OCI-LY1 (cell line): ENCODE results near the gene HLA-DMA.
A peak's percentile ranks its signal among the peaks of the same experiment; 100 is the strongest.

Experiments used
- H2AFZ ChIP-seq: fragments of 200-600 bp; sonication (generic), shearing (Covaris generic); 2 replicates; pipeline ENCODE4 v1.6.0; 2014; ENCODE audit warnings: antibody characterized with exemption, mild to moderate bottlenecking, low read length
- H3F3A ChIP-seq: fragments of 200-600 bp; sonication (generic), shearing (Covaris generic); 2 replicates; pipeline ENCODE4 v1.6.0; 2014; ENCODE audit warnings: mild to moderate bottlenecking, antibody characterized with exemption, low read length, moderate library complexity; ENCODE audit not compliant: insufficient read depth
- H3K27ac ChIP-seq: fragments of 200-600 bp; sonication (generic); 2 replicates; pipeline ENCODE4 v1.5.1; 2014; ENCODE audit warnings: low read length, mixed run types, mild to moderate bottlenecking, low read depth; ENCODE audit not compliant: poor library complexity, severe bottlenecking
- H3K27me3 ChIP-seq: fragments of 200-600 bp; sonication (generic); 2 replicates; pipeline ENCODE4 v1.6.0; 2014; ENCODE audit warnings: antibody characterized with exemption, mild to moderate bottlenecking, low read length, moderate library complexity; ENCODE audit not compliant: insufficient read depth
- H3K36me3 ChIP-seq: fragments of 200-600 bp; sonication (generic); 2 replicates; pipeline ENCODE4 v1.6.1; 2014; ENCODE audit warnings: mild to moderate bottlenecking, antibody characterized with exemption, low read length, moderate library complexity, mixed read lengths; ENCODE audit not compliant: insufficient read depth
- H3K4me1 ChIP-seq: fragments of 200-600 bp; sonication (generic); 2 replicates; pipeline ENCODE4 v1.5.1; 2014; ENCODE audit warnings: mild to moderate bottlenecking, low read length, moderate library complexity; ENCODE audit not compliant: insufficient read depth, severe bottlenecking
- H3K4me2 ChIP-seq: fragments of 200-600 bp; sonication (generic), shearing (Covaris generic); 2 replicates; pipeline ENCODE4 v1.6.1; 2014; ENCODE audit warnings: low read length
- H3K4me3 ChIP-seq: fragments of 200-600 bp; sonication (generic); 2 replicates; pipeline ENCODE4 v1.5.1; 2014; ENCODE audit warnings: low read length, low read depth, mild to moderate bottlenecking, mixed read lengths; ENCODE audit not compliant: poor library complexity, severe bottlenecking
- H3K79me2 ChIP-seq: fragments of 200-600 bp; shearing (Covaris generic); 2 replicates; pipeline ENCODE4 v1.6.1; 2016; ENCODE audit warnings: mixed run types, low read length, mixed read lengths; ENCODE audit not compliant: insufficient read depth
- H3K9ac ChIP-seq: fragments of 200-600 bp; sonication (generic), shearing (Covaris generic); 2 replicates; pipeline ENCODE4 v1.6.1; 2014; ENCODE audit warnings: mild to moderate bottlenecking, low read length, mixed read lengths
- H3K9me2 ChIP-seq: fragments of 200-600 bp; sonication (generic), shearing (Covaris generic); 2 replicates; pipeline ENCODE4 v1.6.1; 2014; ENCODE audit warnings: low read depth, mild to moderate bottlenecking, low read length, mixed read lengths
- H3K9me3 ChIP-seq: fragments of 200-600 bp; shearing (Covaris generic); 2 replicates; pipeline ENCODE4 v1.6.1; 2014; ENCODE audit warnings: low read length, mixed read lengths
- H4K20me1 ChIP-seq: fragments of 200-600 bp; sonication (generic), shearing (Covaris generic); 2 replicates; pipeline ENCODE4 v1.6.0; 2016; ENCODE audit warnings: mild to moderate bottlenecking, low read length; ENCODE audit not compliant: insufficient read depth
- EZH2 ChIP-seq: fragments of 200-600 bp; sonication (generic), shearing (Covaris generic); IDR thresholded peaks from 2 replicates; pipeline ENCODE4 v1.8.0; 2017; ENCODE audit warnings: borderline replicate concordance, mixed run types, mild to moderate bottlenecking, antibody characterized with exemption, low read length, moderate library complexity, mixed read lengths
- TF ChIP-seq, protein P1 (sequence below): fragments of 200-600 bp; sonication (generic), shearing (Covaris generic); IDR thresholded peaks from 2 replicates; pipeline ENCODE4 v1.5.1; 2017; ENCODE audit warnings: mild to moderate bottlenecking, antibody characterized with exemption, low read length, moderate library complexity, mixed read lengths

Gene HLA-DMA

DNA sequence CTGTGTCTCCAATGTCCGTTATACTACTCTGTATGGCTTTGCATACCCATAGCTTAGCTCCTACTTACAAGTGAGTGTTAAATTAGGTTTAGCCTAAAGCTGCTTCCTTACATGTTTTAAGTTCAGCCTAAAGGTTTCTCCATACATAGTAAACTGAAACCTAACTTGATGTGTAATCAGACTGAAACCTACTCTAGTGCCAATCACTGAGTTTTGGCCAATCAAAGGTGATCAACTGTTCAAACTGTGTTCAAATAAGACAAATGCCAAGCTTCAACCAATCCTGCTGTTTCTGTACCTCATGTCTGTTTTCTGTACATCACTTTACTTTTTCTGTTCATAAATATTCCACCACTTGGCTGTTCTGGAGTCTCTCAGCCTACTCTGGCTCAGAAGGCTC, 36.5 kb upstream of the HLA-DMA start:
- no peaks in the 10 kb centered on the region; the same call in 1 of the 2 replicates for H3K36me3 ChIP-seq
- H3K9me3 ChIP-seq = no peaks in the 10 kb centered on the region
- H2AFZ ChIP-seq = no peak overlapping the region
- peaks cover 2% of the 10 kb centered on the region for H3F3A ChIP-seq
- no peak overlapping the region for H3K9ac ChIP-seq
- H3K4me3 ChIP-seq = no peak overlapping the region
- no peaks in the 10 kb centered on the region for H3K9me2 ChIP-seq
- no peaks in the 10 kb centered on the region; the same call in 1 of the 2 replicates for H3K27me3 ChIP-seq
- H3K4me1 ChIP-seq = peaks cover 3% of the 10 kb centered on the region
- no peaks in the 10 kb centered on the region for H3K79me2 ChIP-seq
- H3K27ac ChIP-seq = no peak overlapping the region
- H4K20me1 ChIP-seq = no peaks in the 10 kb centered on the region
- TF ChIP-seq, protein P1, sequence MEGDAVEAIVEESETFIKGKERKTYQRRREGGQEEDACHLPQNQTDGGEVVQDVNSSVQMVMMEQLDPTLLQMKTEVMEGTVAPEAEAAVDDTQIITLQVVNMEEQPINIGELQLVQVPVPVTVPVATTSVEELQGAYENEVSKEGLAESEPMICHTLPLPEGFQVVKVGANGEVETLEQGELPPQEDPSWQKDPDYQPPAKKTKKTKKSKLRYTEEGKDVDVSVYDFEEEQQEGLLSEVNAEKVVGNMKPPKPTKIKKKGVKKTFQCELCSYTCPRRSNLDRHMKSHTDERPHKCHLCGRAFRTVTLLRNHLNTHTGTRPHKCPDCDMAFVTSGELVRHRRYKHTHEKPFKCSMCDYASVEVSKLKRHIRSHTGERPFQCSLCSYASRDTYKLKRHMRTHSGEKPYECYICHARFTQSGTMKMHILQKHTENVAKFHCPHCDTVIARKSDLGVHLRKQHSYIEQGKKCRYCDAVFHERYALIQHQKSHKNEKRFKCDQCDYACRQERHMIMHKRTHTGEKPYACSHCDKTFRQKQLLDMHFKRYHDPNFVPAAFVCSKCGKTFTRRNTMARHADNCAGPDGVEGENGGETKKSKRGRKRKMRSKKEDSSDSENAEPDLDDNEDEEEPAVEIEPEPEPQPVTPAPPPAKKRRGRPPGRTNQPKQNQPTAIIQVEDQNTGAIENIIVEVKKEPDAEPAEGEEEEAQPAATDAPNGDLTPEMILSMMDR = no peak
- TF ChIP-seq EZH2 = no peak
- H3K4me2 ChIP-seq = no peak overlapping the region

DNA sequence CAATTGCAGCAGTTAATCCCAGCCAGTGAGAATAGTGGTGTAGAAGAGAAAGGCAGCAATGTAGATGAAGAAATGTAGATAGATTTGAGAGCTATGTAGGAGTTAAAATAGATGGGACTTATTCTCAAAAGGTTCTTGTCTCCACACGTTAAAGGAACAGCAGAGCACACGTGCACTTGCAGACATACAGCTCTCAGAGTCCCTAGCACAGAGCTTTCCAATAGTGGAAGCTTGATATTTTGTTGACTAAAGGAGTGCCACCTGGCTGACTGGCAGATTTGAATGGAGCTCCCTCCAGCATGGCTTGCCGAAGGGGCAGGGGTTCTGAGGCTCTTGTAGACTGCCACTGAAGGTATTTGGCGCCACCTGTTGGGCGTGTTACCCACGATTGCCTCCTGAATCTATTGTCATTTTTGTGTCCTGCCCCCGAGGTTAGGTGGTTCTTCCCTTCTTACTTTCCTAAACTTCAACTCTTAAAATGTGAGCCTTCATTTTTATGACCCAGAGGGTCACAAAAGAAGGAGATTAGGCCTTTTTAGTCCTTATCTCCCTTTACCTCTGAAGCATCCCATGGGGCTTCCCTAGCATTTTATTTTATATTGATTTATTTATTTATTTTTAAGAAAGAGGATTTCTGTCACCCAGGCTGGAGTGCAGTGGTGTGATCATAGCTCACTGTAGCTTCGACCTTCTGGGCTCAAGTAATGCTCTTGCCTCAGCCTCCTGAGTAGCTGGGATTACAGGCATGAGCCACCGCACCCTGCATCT, 31.9 kb upstream of the HLA-DMA start:
- Histone ChIP-seq H3K4me1 (peaks cover 4% of the 10 kb centered on the region), H2AFZ (no peak overlapping the region), H3K4me3 (no peak overlapping the region), H3K27me3 (no peaks in the 10 kb centered on the region), H4K20me1 (no peaks in the 10 kb centered on the region), H3K79me2 (no peaks in the 10 kb centered on the region), H3K4me2 (no peak overlapping the region), H3K9ac (no peak overlapping the region), H3F3A (peaks cover 41% of the 10 kb centered on the region), H3K9me3 (no peaks in the 10 kb centered on the region), H3K9me2 (no peaks in the 10 kb centered on the region), H3K27ac (peak overlapping the region; percentile 75), H3K36me3 (peaks cover 38% of the 10 kb centered on the region)
- TF ChIP-seq EZH2 = no peak
- TF ChIP-seq, protein P1 = peak; percentile 91

DNA sequence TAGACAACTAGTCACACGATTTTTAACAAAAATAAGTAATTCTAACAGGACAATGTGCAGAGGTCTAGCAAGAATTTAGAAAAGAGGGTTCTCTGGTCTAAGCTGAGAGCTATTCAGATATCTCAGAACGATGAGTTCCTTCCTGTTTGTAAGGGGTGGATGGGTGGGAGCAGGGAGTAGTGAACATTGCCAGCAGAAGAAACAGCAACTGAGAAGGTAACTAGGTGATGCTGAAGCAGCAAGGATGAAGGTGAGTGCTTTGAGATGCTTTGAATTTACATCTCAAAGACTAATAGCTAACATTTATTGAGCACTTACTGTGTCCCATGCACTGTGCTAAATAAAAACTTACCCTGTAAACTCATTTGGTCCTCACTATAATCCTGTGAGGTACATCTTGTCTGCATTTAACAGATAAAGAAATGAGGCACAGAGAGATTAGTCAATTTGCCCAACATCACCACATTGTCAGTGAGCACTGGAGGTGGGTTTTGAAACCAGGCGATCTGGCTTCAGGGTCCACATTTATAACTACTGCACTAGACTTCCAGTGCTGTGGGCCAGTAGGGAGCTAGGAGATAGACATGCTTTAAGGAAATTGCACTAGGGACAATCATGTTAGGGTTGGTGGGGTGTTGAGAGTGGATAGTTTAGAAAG, 31.2 kb upstream of the HLA-DMA start:
- H3K27me3 ChIP-seq = no peaks in the 10 kb centered on the region
- H3K9me3 ChIP-seq = no peaks in the 10 kb centered on the region
- peak overlapping the region; percentile 75 for H3K27ac ChIP-seq
- H3K36me3 ChIP-seq = peaks cover 46% of the 10 kb centered on the region
- H2AFZ ChIP-seq = no peak overlapping the region
- H3K4me1 ChIP-seq = peaks cover 4% of the 10 kb centered on the region
- H3K9ac ChIP-seq = no peak overlapping the region
- H3K79me2 ChIP-seq = no peaks in the 10 kb centered on the region
- no peak overlapping the region for H3K4me2 ChIP-seq
- H3F3A ChIP-seq = peaks cover 47% of the 10 kb centered on the region
- TF ChIP-seq, protein P1 = no peak
- no peak for TF ChIP-seq EZH2
- no peak overlapping the region for H3K4me3 ChIP-seq
- no peaks in the 10 kb centered on the region for H3K9me2 ChIP-seq
- no peaks in the 10 kb centered on the region for H4K20me1 ChIP-seq
